WI38 (cell line): ENCODE measurements around the gene QRFPR.
"Not testable (repeated sequence)": the region's sequence is repeated elsewhere in the genome, so short reads cannot be mapped to it uniquely, and the experiment has no call there.

ENCODE experiments used
- H3K4me3 ChIP-seq: 2 replicates; pipeline ENCODE4 v1.5.1; 2011; ENCODE audit warnings: low read depth, mild to moderate bottlenecking, control low read depth, low read length
- TF ChIP-seq, protein P1 (sequence below): IDR thresholded peaks from 2 replicates; pipeline ENCODE4 v1.5.1; 2012; ENCODE audit warnings: low read depth, mild to moderate bottlenecking, control low read depth, low read length

Gene QRFPR

DNA sequence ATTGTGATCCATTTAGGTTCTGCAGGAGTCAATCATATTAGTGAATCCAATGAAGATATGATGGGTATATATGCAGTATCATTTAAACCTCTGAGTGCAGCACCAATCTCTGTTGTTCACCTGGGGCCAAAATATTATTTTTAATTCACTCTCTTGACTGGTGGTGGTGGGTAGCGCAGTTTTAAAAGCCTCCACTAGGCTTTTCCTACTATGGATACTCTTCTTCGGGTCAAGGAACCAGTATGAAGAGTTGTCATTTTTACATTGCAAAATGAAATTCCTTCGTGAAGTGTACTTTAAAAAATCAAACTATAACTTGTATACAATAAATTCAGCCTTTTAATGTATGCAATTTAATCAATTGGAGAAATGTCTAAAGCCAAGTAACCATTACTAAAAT lies 56.5 kb downstream of the QRFPR start:
- no peak overlapping the region for H3K4me3 ChIP-seq
- TF ChIP-seq, protein P1, sequence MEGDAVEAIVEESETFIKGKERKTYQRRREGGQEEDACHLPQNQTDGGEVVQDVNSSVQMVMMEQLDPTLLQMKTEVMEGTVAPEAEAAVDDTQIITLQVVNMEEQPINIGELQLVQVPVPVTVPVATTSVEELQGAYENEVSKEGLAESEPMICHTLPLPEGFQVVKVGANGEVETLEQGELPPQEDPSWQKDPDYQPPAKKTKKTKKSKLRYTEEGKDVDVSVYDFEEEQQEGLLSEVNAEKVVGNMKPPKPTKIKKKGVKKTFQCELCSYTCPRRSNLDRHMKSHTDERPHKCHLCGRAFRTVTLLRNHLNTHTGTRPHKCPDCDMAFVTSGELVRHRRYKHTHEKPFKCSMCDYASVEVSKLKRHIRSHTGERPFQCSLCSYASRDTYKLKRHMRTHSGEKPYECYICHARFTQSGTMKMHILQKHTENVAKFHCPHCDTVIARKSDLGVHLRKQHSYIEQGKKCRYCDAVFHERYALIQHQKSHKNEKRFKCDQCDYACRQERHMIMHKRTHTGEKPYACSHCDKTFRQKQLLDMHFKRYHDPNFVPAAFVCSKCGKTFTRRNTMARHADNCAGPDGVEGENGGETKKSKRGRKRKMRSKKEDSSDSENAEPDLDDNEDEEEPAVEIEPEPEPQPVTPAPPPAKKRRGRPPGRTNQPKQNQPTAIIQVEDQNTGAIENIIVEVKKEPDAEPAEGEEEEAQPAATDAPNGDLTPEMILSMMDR = no peak

DNA sequence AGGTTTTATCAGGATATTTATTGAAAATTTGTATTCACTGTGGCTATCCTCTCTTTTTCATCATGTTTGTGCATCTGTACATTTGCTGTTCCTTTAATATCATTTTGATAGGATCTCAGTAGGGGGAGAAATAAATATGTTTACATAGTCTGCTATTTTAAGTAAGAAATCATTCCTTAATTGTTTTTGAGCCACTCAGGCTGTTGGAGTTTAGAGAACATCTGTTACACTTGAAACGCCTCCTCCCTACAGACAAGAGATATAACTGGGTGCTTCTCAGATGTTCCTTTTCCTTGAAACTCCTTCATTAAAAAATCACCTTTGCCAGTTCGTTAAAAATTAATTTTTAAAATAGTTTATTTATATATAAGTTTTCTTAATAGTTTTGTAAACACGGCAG lies 59.4 kb downstream of the QRFPR start:
- TF ChIP-seq, protein P1 = no peak

DNA sequence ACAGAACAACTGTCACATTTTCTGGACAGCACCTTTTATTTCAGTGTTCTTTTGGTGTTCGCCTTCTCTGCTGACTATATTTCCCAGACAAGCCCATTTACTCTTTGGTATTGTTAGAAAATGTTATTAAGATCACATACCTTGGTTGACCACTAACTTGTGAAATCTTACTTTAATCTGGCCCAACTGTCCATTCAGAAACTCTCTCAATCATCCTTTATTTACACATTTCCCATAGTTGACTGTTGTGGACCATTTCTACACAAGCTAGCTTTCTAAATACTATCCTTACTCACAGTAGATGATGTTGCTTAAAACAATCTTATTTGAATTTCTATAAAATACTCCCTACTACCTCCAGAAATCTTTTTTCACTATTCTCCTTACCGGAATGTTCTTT lies 64.7 kb downstream of the QRFPR start:
- TF ChIP-seq, protein P1 = no peak
- H3K4me3 ChIP-seq = no peak overlapping the region

More for the DNA sequence above, 59.4 kb downstream of the QRFPR start:
- H3K4me3 ChIP-seq = no peak overlapping the region

DNA sequence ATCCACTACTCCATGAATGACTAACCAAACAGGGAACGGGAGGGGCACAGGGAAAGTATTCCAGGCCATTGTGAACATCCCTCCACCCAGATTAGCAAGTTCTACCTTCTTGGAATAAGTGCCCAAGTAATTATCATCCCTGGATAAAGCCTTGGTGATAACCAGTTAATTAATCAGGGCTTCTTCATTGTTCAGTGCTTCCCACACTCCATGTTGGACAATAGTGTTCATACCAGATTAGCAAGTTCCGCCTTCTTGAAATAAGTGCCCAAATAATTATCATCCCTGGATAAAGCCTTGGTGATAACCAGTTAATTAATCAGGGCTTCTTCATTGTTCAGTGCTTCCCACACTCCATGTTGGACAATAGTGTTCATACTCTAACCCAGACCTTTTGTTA lies 67.4 kb downstream of the QRFPR start:
- not testable (repeated sequence) for H3K4me3 ChIP-seq

DNA sequence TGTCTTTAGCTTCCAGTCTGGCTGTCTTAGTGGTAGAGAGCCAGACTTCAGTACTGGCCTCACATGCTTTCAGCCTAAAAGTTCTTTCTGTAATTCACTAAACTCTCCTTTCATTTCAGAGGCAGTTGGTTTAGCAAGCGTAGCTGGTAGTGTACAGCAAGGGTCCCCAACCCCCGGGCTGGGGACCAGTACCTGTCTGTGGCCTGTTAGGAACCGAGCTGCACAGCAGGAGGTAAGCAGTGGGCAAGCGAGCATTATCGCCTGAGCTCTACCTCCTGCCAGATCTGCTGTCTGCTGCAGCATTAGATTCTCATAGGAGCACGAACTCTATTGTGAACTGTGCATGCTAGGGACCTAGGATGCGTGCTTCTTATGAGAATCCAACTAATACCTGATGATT lies 72.0 kb downstream of the QRFPR start:
- no peak overlapping the region for H3K4me3 ChIP-seq
- TF ChIP-seq, protein P1 = no peak

DNA sequence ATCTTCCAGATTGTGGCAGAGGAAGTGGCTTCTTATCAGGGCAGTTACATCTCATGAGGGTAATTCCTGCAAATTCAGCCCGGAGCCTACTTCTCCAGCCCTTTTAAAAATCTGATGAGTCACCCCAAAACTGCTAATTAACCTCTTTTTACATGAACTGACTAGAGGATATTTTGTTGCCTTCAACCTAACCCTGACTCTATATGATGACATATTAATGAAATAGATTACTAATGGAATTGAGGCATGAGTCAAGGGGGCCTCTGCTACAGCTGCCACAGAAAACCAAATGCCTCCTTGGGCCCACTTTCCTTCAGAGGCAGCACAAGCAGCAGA lies 72.5 kb downstream of the QRFPR start:
- no peak overlapping the region for H3K4me3 ChIP-seq
- TF ChIP-seq, protein P1 = no peak

DNA sequence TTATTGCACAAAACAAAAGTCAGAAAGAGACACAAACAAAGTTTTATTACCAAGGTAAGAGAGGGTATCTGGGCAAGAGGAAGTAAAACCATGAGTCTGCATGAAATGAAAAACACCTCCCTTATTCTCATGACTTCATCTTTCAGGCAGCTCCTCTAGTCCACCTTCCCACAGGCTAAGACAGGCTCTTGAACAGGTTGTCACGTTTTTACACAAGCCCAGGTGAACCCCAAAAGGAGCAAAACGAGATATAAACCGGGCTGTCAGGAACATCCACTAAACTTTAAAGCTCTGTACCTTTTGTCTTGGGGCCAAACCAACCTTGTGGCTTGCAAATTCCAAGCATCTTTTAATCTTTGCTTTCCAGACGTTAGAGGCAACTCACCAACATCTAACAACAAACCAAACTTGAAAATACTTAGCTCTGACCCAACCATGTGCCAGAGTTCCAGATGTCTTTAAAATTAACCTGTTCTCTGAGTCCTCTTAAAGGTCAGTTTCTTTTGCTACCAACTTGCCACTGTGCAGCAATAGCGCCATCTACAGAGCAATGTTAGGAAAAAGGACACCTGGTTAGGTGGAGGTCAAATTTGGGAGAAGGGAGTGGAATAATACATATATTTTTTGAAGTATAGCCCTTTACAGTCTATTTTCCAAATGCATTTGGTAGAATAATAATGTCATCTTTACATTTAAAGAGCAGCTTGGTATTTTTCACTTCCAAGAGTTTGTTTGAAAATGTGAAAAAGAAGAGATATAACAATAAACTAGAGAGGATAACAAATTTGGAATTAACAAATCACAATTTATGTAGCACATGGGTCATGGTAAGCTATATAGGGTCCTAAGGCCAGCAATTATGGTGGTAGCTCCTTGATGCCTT lies 73.1 kb downstream of the QRFPR start:
- H3K4me3 ChIP-seq = no peak overlapping the region
- TF ChIP-seq, protein P1 = peak; percentile 21; the same call in 1 of the 2 replicates

DNA sequence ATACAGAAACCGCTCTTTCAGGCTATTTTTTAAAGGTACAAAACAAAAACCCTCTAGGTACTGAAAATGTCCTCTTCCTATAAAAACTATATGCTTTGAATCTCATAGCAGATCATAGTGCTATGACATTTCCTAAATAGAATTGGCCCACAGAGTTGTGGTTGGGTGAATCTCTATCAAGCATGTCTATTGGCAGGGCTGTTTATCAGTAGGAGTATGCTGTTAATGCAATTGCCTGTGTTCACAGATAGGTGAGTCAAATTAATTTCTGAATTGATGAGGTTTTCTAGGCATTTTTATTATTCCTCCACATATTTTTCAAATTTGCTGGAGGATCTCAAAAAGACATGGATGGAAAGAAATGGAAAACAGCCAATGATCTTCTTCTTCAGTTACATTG lies 73.9 kb downstream of the QRFPR start:
- TF ChIP-seq, protein P1 = no peak
- H3K4me3 ChIP-seq = no peak overlapping the region
